ENCODE measurements around the gene TP53BP2.

Gene TP53BP2

DNA sequence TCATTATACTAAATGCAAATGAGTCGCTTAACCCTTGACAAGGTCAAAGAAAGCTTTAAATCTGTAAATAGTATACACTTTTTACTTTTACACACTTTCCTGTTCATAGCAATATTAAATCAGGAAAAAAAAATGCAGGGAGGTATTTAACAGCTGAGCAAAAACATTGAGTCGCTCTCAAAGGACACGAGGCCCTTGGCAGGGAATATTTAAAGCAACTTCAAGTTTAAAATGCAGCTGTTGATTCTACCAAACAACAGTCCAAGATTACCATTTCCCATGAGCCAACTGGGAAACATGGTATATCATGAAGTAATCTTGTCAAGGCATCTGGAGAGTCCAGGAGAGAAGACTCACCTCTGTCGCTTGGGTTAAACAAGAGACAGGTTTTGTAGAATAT is 70.7 kb downstream of the TP53BP2 start:
- TF ChIP-seq, protein P1, sequence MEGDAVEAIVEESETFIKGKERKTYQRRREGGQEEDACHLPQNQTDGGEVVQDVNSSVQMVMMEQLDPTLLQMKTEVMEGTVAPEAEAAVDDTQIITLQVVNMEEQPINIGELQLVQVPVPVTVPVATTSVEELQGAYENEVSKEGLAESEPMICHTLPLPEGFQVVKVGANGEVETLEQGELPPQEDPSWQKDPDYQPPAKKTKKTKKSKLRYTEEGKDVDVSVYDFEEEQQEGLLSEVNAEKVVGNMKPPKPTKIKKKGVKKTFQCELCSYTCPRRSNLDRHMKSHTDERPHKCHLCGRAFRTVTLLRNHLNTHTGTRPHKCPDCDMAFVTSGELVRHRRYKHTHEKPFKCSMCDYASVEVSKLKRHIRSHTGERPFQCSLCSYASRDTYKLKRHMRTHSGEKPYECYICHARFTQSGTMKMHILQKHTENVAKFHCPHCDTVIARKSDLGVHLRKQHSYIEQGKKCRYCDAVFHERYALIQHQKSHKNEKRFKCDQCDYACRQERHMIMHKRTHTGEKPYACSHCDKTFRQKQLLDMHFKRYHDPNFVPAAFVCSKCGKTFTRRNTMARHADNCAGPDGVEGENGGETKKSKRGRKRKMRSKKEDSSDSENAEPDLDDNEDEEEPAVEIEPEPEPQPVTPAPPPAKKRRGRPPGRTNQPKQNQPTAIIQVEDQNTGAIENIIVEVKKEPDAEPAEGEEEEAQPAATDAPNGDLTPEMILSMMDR (conservative IDR thresholded peaks at IDR 0.05; ENCODE audit: low read depth, low read length): no peak
- Histone ChIP-seq H3K79me2 (ENCODE audit: insufficient read depth, low read depth) (no peaks in the 10 kb centered on the region), H3K4me3 (IDR thresholded peaks at IDR 0.05; ENCODE audit: insufficient read depth, low read depth, low read length) (no peak overlapping the region), H3K4me2 (no peak overlapping the region), H3K27ac (no peak overlapping the region), H4K20me1 (ENCODE audit: insufficient read depth) (no peaks in the 10 kb centered on the region), H3K36me3 (ENCODE audit: insufficient read depth) (no peaks in the 10 kb centered on the region), H2AFZ (ENCODE audit: low read depth) (no peak overlapping the region), H3K9ac (no peak overlapping the region), H3K27me3 (ENCODE audit: insufficient read depth, low read depth) (no peaks in the 10 kb centered on the region), H3K4me1 (ENCODE audit: low read depth, poor library complexity, severe bottlenecking) (no peaks in the 10 kb centered on the region)

DNA sequence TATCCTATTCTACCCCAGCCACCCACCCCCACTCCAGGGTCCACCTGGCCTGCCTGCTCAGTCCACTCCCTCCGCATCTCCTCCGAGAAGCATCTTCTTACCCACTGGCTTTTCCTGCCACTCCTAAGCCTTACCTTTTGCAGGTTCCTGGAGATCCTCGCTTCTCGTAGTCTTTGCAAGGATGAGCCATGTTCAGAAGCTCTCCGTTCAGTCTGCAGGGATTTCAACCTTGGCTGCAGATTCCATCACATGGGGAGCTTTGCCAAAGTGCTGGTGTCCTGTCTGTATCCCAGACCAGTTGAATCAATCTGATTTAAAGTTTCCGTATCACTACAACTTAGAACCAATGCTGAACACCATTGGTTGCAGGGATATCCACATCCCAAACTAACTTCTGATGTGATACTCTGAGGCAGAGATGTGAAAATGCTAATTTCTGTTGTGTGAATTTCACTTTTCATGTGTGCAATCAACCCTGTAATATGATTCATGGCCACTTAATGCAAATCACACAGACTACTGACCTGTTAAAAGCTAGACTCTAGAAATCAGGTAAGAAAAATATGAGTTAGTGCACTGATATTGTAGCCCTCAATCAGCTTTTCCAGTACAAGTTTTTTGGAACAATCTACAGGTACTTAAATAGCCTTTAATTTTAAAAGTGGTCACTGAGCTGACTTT is 71.5 kb downstream of the TP53BP2 start:
- Histone ChIP-seq H3K36me3 (ENCODE audit: insufficient read depth) (no peaks in the 10 kb centered on the region), H3K27me3 (ENCODE audit: insufficient read depth, low read depth) (no peaks in the 10 kb centered on the region), H2AFZ (ENCODE audit: low read depth) (no peak overlapping the region), H3K4me1 (ENCODE audit: low read depth, poor library complexity, severe bottlenecking) (no peaks in the 10 kb centered on the region), H3K9ac (no peak overlapping the region), H3K27ac (no peak overlapping the region), H4K20me1 (ENCODE audit: insufficient read depth) (no peaks in the 10 kb centered on the region), H3K4me2 (no peak overlapping the region), H3K79me2 (ENCODE audit: insufficient read depth, low read depth) (no peaks in the 10 kb centered on the region), H3K4me3 (IDR thresholded peaks at IDR 0.05; ENCODE audit: insufficient read depth, low read depth, low read length) (no peak overlapping the region)
- TF ChIP-seq, protein P1 (conservative IDR thresholded peaks at IDR 0.05; ENCODE audit: low read depth, low read length): no peak

DNA sequence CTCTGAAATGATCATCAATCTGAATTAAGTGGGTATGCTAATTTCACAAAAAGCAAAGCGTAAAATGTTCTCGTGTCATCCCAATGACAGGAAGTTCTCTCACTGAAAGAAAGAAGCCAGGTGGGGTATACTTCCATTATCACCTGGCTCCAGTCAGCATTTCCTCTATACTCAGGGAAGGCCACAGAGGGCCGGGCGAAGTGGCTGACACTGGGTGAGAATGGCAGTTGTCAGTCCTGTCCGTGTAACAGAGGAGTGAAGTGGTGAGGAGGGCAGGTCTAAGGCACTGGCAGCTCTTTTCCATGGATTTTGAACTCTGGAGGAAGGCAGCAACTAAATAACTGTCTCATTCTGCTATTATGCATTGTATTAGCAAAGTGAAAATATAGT is 73.0 kb downstream of the TP53BP2 start:
- no peaks in the 10 kb centered on the region for H4K20me1 ChIP-seq (ENCODE audit: insufficient read depth)
- H3K36me3 ChIP-seq (ENCODE audit: insufficient read depth): no peaks in the 10 kb centered on the region
- no peak overlapping the region for H2AFZ ChIP-seq (ENCODE audit: low read depth)
- H3K4me2 ChIP-seq: no peak overlapping the region
- H3K4me3 ChIP-seq (IDR thresholded peaks at IDR 0.05; ENCODE audit: insufficient read depth, low read depth, low read length): no peak overlapping the region
- TF ChIP-seq, protein P1 (conservative IDR thresholded peaks at IDR 0.05; ENCODE audit: low read depth, low read length): no peak
- no peaks in the 10 kb centered on the region for H3K27me3 ChIP-seq (ENCODE audit: insufficient read depth, low read depth)
- no peak overlapping the region for H3K27ac ChIP-seq
- H3K9ac ChIP-seq: no peak overlapping the region
- H3K79me2 ChIP-seq (ENCODE audit: insufficient read depth, low read depth): no peaks in the 10 kb centered on the region
- no peaks in the 10 kb centered on the region for H3K4me1 ChIP-seq (ENCODE audit: low read depth, poor library complexity, severe bottlenecking)

DNA sequence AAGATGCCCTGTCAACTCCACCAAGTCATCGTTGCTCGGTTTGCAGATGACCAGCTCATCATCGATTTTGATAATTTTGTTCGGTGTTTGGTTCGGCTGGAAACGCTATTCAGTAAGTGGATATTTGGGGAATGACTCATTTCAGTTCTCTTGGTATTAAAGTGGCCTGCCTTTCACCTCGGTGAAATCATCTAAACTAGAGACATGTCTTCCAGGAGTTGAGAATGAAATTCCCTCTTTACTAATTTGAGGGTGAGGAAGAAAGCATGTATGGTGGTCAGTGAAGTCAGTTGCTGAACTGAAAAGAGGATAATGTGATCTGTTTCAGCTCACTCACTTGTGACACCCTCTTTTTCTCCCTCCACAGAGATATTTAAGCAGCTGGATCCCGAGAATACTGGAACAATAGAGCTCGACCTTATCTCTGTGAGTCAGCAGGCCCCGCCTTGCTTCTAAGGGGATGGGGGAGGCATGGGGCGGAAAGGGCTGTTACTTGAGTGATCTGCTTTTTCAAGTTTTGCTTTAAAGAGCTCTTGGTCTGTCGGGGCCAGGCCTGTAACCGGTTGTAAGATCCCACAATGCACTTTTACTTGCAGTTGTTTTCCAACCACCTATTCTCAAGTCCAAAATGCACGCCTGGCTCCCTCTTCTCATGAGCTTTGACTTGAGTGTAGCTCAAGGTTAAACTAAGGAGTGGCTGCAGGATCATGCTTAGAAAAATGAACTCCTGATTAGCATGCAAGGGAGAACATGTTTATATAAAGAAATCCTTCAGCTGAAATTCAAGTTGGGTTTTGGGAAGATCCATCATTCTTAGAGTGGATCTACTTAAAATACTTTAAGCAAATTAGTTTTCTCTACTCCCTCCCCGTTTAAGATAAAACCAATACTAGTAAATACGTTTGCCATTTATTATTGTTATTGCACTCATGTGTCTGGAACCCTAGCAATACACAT is 73.7 kb downstream of the TP53BP2 start:
- Histone ChIP-seq H3K79me2 (ENCODE audit: insufficient read depth, low read depth) (no peaks in the 10 kb centered on the region), H3K27ac (no peak overlapping the region), H4K20me1 (ENCODE audit: insufficient read depth) (no peaks in the 10 kb centered on the region), H2AFZ (ENCODE audit: low read depth) (no peak overlapping the region), H3K9ac (no peak overlapping the region), H3K36me3 (ENCODE audit: insufficient read depth) (no peaks in the 10 kb centered on the region), H3K4me2 (no peak overlapping the region), H3K4me3 (IDR thresholded peaks at IDR 0.05; ENCODE audit: insufficient read depth, low read depth, low read length) (no peak overlapping the region), H3K4me1 (ENCODE audit: low read depth, poor library complexity, severe bottlenecking) (no peaks in the 10 kb centered on the region), H3K27me3 (ENCODE audit: insufficient read depth, low read depth) (no peaks in the 10 kb centered on the region)
- TF ChIP-seq, protein P1 (conservative IDR thresholded peaks at IDR 0.05; ENCODE audit: low read depth, low read length): no peak

Data from KMS-11 (cell line).